Measurements from ENCODE around the gene MLC1. TPM values are rescaled to one million over a fixed set of nuclear protein-coding genes. Genes with fewer than 3 reads are reported as not detected.

The MLC1 gene
- total and polyA plus RNA-seq, 10 of the 15 experiments (the other 5 are each of a cell fraction or from before 2014, with no cell fraction given), result 0.03 to 0.15 (median 0.07) TPM; not detected in 7

GRCh38 chr22:50017701-50018224 lies 67.5 kb downstream of the MLC1 start:
- no peak overlapping the region for H2AFZ ChIP-seq (ENCODE audit: control insufficient read depth, low read depth, low read length)
- no peaks in the 10 kb centered on the region; the same call in 2 of the 3 replicates for H3K9me3 ChIP-seq (replicated peaks; ENCODE audit: control insufficient read depth, insufficient read depth, low read length)
- ChIA-PET RAD21 (ENCODE audit: unreplicated experiment) (interaction anchor here (0.9 to 3.0 kb wide), 4 partner anchors 12 to 87 kb away, joined by 3 to 13 read pairs (median 4); no protein-coding TSS in a partner anchor), CTCF (interaction anchor here (0.6 to 2.7 kb wide), 7 partner anchors 23 to 92 kb away, joined by 3 to 18 read pairs (median 4); no protein-coding TSS in a partner anchor), SMC1A (ENCODE audit: uncharacterized antibody, unreplicated experiment) (no interaction called here), POLR2A (interaction anchor here (0.6 to 1.4 kb wide), 4 partner anchors 10 to 183 kb away, joined by 3 to 4 read pairs (median 3); no protein-coding TSS in a partner anchor)
- H3K27me3 ChIP-seq (replicated peaks in 1 of 2; ENCODE audit: control insufficient read depth in 2 of 2, insufficient read depth in 2 of 2, low read length in 1 of 2), result no peaks in the 10 kb centered on the region; a peak in 2 of 4 replicates
- no peaks in the 10 kb centered on the region for H3K36me3 ChIP-seq (ENCODE audit: control insufficient read depth in 2 of 2, insufficient read depth in 2 of 2, low read length in 1 of 2)
- FAIRE-seq, result no peak
- in situ Hi-C loops (cut with MboI) (no loop called here), intact Hi-C loops (cut with micrococcal nuclease; ENCODE audit: unreplicated experiment) (loop anchor here (5.0 kb wide), 1 partner anchor 85 kb away; no protein-coding TSS in a partner anchor)
- no peak overlapping the region for H3K9ac ChIP-seq (ENCODE audit: control insufficient read depth, insufficient read depth, low read length)
- no TSS peak for BruUV-seq (replicated peaks)
- peak overlapping the region; percentile 16; the same call in 1 of the 2 replicates for H3K4me3 ChIP-seq
- WGBS (ENCODE audit: insufficient coverage, insufficient replicate concordance, low lambda C conversion rate, missing lambda C conversion rate), result 97% methylated on average over 6 of the region's 6 CpGs
- no peaks in the 10 kb centered on the region for H4K20me1 ChIP-seq (ENCODE audit: control insufficient read depth, insufficient read depth)
- H3K4me1 ChIP-seq (ENCODE audit: control insufficient read depth, insufficient read depth, low read length), result peaks cover 25% of the 10 kb centered on the region
- H3K4me2 ChIP-seq (ENCODE audit: control insufficient read depth, insufficient read depth), result peak overlapping the region; percentile 40; the same call in 1 of the 2 replicates
- H3K79me2 ChIP-seq (ENCODE audit: control insufficient read depth, insufficient read depth, low read length), result no peaks in the 10 kb centered on the region
- no peak overlapping the region for H3K27ac ChIP-seq (ENCODE audit: control insufficient read depth, insufficient read depth)
- DNase-seq (ENCODE audit: low read depth, low spot score), result no peak
- no peak for ATAC-seq
- TF ChIP-seq FOS (IDR thresholded peaks at IDR 0.05; ENCODE audit: borderline replicate concordance, extremely low read depth, insufficient read length) (no peak), SPI1 (IDR thresholded peaks at IDR 0.05; ENCODE audit: borderline replicate concordance, insufficient read depth, low read depth, low read length) (no peak), PBX3 (IDR thresholded peaks at IDR 0.05; ENCODE audit: insufficient replicate concordance, low read depth, low read length) (no peak), MEF2A (IDR thresholded peaks at IDR 0.05; ENCODE audit: insufficient read depth, low read depth, low read length) (no peak), BHLHE40 (IDR thresholded peaks at IDR 0.05; ENCODE audit: borderline replicate concordance in 1 of 2, low read depth in 2 of 2, low read length in 1 of 2) (no peak), WRNIP1 (IDR thresholded peaks at IDR 0.05; ENCODE audit: borderline replicate concordance, low read depth, low read length) (no peak), MYC (IDR thresholded peaks at IDR 0.05; ENCODE audit: insufficient read depth, insufficient read length, insufficient replicate concordance, low read length, severe bottlenecking) (no peak), JUNB (IDR thresholded peaks at IDR 0.05) (no peak), CBX3 (IDR thresholded peaks at IDR 0.05; ENCODE audit: borderline replicate concordance, low read depth) (no peak), SREBF1 (IDR thresholded peaks at IDR 0.05; ENCODE audit: low read length) (no peak), LARP7 (IDR thresholded peaks at IDR 0.05) (no peak), ZNF622 (IDR thresholded peaks at IDR 0.05) (no peak), IRF4 (IDR thresholded peaks at IDR 0.05; ENCODE audit: low read depth, low read length) (no peak)
- TF ChIP-seq, protein P1, sequence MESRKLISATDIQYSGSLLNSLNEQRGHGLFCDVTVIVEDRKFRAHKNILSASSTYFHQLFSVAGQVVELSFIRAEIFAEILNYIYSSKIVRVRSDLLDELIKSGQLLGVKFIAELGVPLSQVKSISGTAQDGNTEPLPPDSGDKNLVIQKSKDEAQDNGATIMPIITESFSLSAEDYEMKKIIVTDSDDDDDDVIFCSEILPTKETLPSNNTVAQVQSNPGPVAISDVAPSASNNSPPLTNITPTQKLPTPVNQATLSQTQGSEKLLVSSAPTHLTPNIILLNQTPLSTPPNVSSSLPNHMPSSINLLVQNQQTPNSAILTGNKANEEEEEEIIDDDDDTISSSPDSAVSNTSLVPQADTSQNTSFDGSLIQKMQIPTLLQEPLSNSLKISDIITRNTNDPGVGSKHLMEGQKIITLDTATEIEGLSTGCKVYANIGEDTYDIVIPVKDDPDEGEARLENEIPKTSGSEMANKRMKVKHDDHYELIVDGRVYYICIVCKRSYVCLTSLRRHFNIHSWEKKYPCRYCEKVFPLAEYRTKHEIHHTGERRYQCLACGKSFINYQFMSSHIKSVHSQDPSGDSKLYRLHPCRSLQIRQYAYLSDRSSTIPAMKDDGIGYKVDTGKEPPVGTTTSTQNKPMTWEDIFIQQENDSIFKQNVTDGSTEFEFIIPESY (IDR thresholded peaks at IDR 0.05), result no peak
- TF ChIP-seq, protein P2, sequence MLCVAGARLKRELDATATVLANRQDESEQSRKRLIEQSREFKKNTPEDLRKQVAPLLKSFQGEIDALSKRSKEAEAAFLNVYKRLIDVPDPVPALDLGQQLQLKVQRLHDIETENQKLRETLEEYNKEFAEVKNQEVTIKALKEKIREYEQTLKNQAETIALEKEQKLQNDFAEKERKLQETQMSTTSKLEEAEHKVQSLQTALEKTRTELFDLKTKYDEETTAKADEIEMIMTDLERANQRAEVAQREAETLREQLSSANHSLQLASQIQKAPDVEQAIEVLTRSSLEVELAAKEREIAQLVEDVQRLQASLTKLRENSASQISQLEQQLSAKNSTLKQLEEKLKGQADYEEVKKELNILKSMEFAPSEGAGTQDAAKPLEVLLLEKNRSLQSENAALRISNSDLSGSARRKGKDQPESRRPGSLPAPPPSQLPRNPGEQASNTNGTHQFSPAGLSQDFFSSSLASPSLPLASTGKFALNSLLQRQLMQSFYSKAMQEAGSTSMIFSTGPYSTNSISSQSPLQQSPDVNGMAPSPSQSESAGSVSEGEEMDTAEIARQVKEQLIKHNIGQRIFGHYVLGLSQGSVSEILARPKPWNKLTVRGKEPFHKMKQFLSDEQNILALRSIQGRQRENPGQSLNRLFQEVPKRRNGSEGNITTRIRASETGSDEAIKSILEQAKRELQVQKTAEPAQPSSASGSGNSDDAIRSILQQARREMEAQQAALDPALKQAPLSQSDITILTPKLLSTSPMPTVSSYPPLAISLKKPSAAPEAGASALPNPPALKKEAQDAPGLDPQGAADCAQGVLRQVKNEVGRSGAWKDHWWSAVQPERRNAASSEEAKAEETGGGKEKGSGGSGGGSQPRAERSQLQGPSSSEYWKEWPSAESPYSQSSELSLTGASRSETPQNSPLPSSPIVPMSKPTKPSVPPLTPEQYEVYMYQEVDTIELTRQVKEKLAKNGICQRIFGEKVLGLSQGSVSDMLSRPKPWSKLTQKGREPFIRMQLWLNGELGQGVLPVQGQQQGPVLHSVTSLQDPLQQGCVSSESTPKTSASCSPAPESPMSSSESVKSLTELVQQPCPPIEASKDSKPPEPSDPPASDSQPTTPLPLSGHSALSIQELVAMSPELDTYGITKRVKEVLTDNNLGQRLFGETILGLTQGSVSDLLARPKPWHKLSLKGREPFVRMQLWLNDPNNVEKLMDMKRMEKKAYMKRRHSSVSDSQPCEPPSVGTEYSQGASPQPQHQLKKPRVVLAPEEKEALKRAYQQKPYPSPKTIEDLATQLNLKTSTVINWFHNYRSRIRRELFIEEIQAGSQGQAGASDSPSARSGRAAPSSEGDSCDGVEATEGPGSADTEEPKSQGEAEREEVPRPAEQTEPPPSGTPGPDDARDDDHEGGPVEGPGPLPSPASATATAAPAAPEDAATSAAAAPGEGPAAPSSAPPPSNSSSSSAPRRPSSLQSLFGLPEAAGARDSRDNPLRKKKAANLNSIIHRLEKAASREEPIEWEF (IDR thresholded peaks at IDR 0.05; ENCODE audit: insufficient replicate concordance, low read depth, low read length), result no peak

Data from GM12878 (cell line).